Activated CD8-positive, alpha-beta memory T cell treated with anti-CD3 and anti-CD28 coated beads for 1 hour (primary cell): ENCODE data around the gene DCLK1.

Experiments
- DNase-seq, 2 donors: peaks; one replicate each; pipeline ENCODE4 v3.0.0-alpha.2; 2020; ENCODE audit warnings: low read depth in 1 of 2; ENCODE audit errors: extremely low read depth in 1 of 2

DCLK1 gene

GRCh38 chr13:36054041-36054440, 77.1 kb downstream of the DCLK1 start:
- no peak for DNase-seq

- DNase-seq: no peak
These were observed 80.1 kb downstream of the DCLK1 start for GRCh38 chr13:36051082-36051481.

GRCh38 chr13:36046672-36047071, 84.5 kb downstream of the DCLK1 start:
- DNase-seq: no peak

GRCh38 chr13:36038785-36039555, 92.2 kb downstream of the DCLK1 start:
- no peak for DNase-seq

GRCh38 chr13:36033035-36033434, 98.1 kb downstream of the DCLK1 start:
- no peak for DNase-seq

GRCh38 chr13:36031490-36031889, 99.7 kb downstream of the DCLK1 start:
- no peak for DNase-seq

- no peak for DNase-seq
These were observed 100.4 kb downstream of the DCLK1 start for GRCh38 chr13:36030670-36031331.

GRCh38 chr13:36029166-36029565, 102.0 kb downstream of the DCLK1 start:
- no peak for DNase-seq

GRCh38 chr13:36028359-36029025, 102.7 kb downstream of the DCLK1 start:
- no peak for DNase-seq

GRCh38 chr13:36026531-36026930, 104.7 kb downstream of the DCLK1 start:
- no peak for DNase-seq

- DNase-seq: no peak
These were observed 116.4 kb downstream of the DCLK1 start for GRCh38 chr13:36014763-36015162.

- DNase-seq: no peak
These were observed 124.1 kb downstream of the DCLK1 start for GRCh38 chr13:36006894-36007675.

GRCh38 chr13:36006347-36006746, 124.8 kb downstream of the DCLK1 start:
- no peak for DNase-seq

- DNase-seq: no peak
These were observed 129.6 kb downstream of the DCLK1 start for GRCh38 chr13:36001561-36001960.

- no peak for DNase-seq
These were observed 131.2 kb downstream of the DCLK1 start for GRCh38 chr13:36000028-36000427.

- no peak for DNase-seq
These were observed 134.8 kb downstream of the DCLK1 start for GRCh38 chr13:35996360-35996759.

GRCh38 chr13:35995136-35995535, 136.0 kb downstream of the DCLK1 start:
- DNase-seq: no peak

GRCh38 chr13:35994131-35994966, 136.8 kb downstream of the DCLK1 start:
- DNase-seq: no peak

GRCh38 chr13:35993686-35994085, 137.5 kb downstream of the DCLK1 start:
- DNase-seq: no peak

- DNase-seq: no peak
These were observed 138.2 kb downstream of the DCLK1 start for GRCh38 chr13:35992964-35993363.
